Measurements from ENCODE around the gene HMOX2. TPM values are rescaled to one million over a fixed set of nuclear protein-coding genes. Genes with fewer than 3 reads are reported as not detected.
A peak's percentile ranks its signal among the peaks of the same experiment; 100 is the strongest.

HMOX2 gene
- total and polyA plus RNA-seq, 2 of the 13 experiments (the other 11 are each of a cell fraction or from before 2014, with no cell fraction given) = 60.3 to 70.4 TPM

DNA sequence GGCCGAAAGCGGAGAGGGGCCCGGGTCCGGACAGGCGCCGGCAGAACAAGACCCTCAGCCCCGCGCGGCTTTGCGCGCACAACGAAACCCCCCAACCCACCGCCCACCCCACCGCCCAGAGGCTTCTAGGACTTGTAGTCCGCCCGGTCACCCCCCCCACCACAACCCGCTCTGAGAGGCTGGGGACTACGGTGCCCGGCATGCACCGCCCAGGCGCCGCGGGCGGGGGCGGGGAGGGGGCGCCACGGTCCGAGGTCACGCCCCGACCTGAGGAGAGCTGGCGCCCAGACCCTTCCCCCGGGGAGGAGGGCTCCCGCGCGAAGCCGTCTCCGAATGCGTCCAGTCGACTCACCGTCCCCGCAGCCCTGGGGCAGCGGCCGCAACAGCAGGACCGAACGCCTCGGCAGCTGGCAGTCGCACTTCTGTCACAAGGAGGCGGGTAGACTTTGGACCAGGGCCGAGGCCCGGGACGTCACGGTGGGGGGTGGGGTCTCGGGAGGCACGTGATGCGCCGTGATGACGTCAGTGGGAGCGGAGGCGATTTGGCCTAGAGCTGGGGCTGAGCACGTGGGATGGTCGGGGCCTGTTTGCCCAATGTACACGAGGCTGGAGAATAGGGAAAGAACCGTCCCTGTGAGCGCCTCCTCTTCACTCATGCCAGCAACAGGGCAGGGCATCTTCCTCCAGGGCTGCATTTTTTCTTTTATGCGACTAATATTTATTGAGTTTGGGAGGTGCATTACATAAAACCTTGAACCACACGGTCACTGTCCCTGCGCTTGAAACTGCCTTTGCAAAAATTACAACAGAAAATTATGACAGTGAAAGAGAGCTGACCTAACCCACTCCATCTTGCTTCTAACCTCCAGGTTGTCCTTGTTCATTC lies 62.4 kb downstream of the HMOX2 start, which contains the start of gene CDIP1 (continued):
- TF ChIP-seq, protein P1, sequence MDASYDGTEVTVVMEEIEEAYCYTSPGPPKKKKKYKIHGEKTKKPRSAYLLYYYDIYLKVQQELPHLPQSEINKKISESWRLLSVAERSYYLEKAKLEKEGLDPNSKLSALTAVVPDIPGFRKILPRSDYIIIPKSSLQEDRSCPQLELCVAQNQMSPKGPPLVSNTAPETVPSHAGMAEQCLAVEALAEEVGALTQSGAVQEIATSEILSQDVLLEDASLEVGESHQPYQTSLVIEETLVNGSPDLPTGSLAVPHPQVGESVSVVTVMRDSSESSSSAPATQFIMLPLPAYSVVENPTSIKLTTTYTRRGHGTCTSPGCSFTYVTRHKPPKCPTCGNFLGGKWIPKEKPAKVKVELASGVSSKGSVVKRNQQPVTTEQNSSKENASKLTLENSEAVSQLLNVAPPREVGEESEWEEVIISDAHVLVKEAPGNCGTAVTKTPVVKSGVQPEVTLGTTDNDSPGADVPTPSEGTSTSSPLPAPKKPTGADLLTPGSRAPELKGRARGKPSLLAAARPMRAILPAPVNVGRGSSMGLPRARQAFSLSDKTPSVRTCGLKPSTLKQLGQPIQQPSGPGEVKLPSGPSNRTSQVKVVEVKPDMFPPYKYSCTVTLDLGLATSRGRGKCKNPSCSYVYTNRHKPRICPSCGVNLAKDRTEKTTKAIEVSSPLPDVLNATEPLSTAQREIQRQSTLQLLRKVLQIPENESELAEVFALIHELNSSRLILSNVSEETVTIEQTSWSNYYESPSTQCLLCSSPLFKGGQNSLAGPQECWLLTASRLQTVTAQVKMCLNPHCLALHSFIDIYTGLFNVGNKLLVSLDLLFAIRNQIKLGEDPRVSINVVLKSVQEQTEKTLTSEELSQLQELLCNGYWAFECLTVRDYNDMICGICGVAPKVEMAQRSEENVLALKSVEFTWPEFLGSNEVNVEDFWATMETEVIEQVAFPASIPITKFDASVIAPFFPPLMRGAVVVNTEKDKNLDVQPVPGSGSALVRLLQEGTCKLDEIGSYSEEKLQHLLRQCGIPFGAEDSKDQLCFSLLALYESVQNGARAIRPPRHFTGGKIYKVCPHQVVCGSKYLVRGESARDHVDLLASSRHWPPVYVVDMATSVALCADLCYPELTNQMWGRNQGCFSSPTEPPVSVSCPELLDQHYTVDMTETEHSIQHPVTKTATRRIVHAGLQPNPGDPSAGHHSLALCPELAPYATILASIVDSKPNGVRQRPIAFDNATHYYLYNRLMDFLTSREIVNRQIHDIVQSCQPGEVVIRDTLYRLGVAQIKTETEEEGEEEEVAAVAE (CRISPR knock-in tag; IDR thresholded peaks at IDR 0.05; ENCODE audit: borderline replicate concordance) = peak; percentile 96
- TF ChIP-seq ZKSCAN5 (CRISPR knock-in tag; IDR thresholded peaks at IDR 0.05) = peak; percentile 88
- TF ChIP-seq, protein P2, sequence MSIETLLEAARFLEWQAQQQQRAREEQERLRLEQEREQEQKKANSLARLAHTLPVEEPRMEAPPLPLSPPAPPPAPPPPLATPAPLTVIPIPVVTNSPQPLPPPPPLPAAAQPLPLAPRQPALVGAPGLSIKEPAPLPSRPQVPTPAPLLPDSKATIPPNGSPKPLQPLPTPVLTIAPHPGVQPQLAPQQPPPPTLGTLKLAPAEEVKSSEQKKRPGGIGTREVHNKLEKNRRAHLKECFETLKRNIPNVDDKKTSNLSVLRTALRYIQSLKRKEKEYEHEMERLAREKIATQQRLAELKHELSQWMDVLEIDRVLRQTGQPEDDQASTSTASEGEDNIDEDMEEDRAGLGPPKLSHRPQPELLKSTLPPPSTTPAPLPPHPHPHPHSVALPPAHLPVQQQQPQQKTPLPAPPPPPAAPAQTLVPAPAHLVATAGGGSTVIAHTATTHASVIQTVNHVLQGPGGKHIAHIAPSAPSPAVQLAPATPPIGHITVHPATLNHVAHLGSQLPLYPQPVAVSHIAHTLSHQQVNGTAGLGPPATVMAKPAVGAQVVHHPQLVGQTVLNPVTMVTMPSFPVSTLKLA (IDR thresholded peaks at IDR 0.05) = peak; percentile 90
- TF ChIP-seq, protein P3, sequence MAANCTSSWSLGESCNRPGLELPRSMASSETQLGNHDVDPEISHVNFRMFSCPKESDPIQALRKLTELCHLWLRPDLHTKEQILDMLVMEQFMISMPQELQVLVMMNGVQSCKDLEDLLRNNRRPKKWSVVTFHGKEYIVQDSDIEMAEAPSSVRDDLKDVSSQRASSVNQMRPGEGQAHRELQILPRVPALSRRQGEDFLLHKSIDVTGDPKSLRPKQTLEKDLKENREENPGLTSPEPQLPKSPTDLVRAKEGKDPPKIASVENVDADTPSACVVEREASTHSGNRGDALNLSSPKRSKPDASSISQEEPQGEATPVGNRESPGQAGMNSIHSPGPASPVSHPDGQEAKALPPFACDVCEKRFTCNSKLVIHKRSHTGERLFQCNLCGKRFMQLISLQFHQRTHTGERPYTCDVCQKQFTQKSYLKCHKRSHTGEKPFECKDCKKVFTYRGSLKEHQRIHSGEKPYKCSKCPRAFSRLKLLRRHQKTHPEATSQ (CRISPR knock-in tag; IDR thresholded peaks at IDR 0.05; ENCODE audit: borderline replicate concordance) = peak; percentile 98
- TF ChIP-seq SRF (IDR thresholded peaks at IDR 0.05; ENCODE audit: low read depth, low read length) = no peak
- no peak for TF ChIP-seq ZNF383 (CRISPR knock-in tag; IDR thresholded peaks at IDR 0.05; ENCODE audit: borderline replicate concordance)
- TF ChIP-seq, protein P4, sequence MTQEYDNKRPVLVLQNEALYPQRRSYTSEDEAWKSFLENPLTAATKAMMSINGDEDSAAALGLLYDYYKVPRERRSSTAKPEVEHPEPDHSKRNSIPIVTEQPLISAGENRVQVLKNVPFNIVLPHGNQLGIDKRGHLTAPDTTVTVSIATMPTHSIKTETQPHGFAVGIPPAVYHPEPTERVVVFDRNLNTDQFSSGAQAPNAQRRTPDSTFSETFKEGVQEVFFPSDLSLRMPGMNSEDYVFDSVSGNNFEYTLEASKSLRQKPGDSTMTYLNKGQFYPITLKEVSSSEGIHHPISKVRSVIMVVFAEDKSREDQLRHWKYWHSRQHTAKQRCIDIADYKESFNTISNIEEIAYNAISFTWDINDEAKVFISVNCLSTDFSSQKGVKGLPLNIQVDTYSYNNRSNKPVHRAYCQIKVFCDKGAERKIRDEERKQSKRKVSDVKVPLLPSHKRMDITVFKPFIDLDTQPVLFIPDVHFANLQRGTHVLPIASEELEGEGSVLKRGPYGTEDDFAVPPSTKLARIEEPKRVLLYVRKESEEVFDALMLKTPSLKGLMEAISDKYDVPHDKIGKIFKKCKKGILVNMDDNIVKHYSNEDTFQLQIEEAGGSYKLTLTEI (CRISPR knock-in tag; conservative IDR thresholded peaks at IDR 0.05) = peak; percentile 55; the same call in 1 of the 2 replicates
- TF ChIP-seq ZNF333 (CRISPR knock-in tag; IDR thresholded peaks at IDR 0.05; ENCODE audit: borderline replicate concordance) = peak; percentile 99
- TF ChIP-seq ZNF570 (CRISPR knock-in tag; IDR thresholded peaks at IDR 0.05; ENCODE audit: borderline replicate concordance) = peak; percentile 64; the same call in 1 of the 2 replicates
- TF ChIP-seq TOPORS (CRISPR knock-in tag; IDR thresholded peaks at IDR 0.05) = peak; percentile 100
- peak; percentile 86 for TF ChIP-seq ZFAT (CRISPR knock-in tag; conservative IDR thresholded peaks at IDR 0.05)
- TF ChIP-seq MED13 (CRISPR knock-in tag; IDR thresholded peaks at IDR 0.05) = peak; percentile 93
- TF ChIP-seq HNRNPLL (IDR thresholded peaks at IDR 0.05; ENCODE audit: low read depth, low read length, poor library complexity, severe bottlenecking) = no peak
- TF ChIP-seq, protein P5, sequence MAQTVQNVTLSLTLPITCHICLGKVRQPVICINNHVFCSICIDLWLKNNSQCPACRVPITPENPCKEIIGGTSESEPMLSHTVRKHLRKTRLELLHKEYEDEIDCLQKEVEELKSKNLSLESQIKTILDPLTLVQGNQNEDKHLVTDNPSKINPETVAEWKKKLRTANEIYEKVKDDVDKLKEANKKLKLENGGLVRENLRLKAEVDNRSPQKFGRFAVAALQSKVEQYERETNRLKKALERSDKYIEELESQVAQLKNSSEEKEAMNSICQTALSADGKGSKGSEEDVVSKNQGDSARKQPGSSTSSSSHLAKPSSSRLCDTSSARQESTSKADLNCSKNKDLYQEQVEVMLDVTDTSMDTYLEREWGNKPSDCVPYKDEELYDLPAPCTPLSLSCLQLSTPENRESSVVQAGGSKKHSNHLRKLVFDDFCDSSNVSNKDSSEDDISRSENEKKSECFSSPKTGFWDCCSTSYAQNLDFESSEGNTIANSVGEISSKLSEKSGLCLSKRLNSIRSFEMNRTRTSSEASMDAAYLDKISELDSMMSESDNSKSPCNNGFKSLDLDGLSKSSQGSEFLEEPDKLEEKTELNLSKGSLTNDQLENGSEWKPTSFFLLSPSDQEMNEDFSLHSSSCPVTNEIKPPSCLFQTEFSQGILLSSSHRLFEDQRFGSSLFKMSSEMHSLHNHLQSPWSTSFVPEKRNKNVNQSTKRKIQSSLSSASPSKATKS (CRISPR knock-in tag; IDR thresholded peaks at IDR 0.05) = peak; percentile 100
- TF ChIP-seq ARNT (IDR thresholded peaks at IDR 0.05) = no peak
- 0 out of 2 replicates have a peak, but pooled peaks have one; percentile 17 for TF ChIP-seq ZKSCAN1 (IDR thresholded peaks at IDR 0.05; ENCODE audit: low read length)
